ENCODE measurements around the gene ACAD8. TPM values are rescaled to one million over a fixed set of nuclear protein-coding genes. Genes with fewer than 3 reads are reported as not detected.

ACAD8 gene
- 20.0 and 20.4 TPM in 2 replicates for total RNA-seq

DNA sequence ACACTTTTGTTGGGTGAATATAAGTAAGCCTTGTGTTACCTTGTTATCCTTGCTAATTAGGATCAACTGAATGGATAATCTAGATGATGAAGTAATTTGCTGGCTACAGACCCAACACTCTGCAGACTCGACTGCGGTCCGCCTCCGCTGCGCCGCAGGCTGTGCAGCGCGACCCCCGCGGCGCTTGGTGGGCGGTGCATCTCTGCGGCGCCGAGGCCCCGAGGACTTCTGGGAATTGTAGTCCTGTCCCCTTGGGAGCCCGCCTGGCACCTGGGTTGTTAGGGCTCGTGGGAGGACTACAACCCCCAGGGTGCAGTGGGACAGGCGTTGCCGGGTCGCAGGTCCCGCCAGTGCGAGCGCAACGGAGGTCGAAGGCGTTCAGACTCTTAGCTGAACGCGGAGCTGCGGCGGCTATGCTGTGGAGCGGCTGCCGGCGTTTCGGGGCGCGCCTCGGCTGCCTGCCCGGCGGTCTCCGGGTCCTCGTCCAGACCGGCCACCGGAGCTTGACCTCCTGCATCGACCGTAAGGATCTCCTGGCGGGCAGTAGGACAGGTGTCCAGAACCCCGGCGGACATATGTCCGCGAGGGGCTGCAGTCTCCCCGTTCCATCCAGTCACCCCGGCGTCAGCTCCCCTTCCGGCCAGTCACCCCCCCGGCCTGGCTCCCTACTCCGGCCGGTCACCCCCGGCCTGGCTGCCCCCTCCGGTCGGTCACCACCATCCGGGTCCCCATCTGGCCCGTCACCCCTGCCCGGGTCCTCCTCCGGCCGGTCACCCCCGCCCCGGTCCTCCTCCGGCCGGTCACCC, at the start of gene ACAD8, which contains the start of gene THYN1:
Gene ACAD8 (plus strand): TSS at position 381 of the 806 bp plus-strand sequence. CDS start 33 bp downstream, at position 414.
Gene THYN1 (minus strand): TSS at position 165 of the 806 bp plus-strand sequence. CDS start 470 bp downstream, outside the sequence.
- H3K27me3 ChIP-seq (ENCODE audit: control insufficient read depth, insufficient read depth, low read length) = no peaks in the 10 kb centered on the region
- H3K4me3 ChIP-seq (ENCODE audit: low read depth, low read length) = peak within 1 kb of the TSS; percentile 78
- no peaks in the 10 kb centered on the region for H3K36me3 ChIP-seq (ENCODE audit: control insufficient read depth, insufficient read depth, low read length)
- DNase-seq (ENCODE audit: low read depth) = peak; percentile 85
- TF ChIP-seq, protein P1, sequence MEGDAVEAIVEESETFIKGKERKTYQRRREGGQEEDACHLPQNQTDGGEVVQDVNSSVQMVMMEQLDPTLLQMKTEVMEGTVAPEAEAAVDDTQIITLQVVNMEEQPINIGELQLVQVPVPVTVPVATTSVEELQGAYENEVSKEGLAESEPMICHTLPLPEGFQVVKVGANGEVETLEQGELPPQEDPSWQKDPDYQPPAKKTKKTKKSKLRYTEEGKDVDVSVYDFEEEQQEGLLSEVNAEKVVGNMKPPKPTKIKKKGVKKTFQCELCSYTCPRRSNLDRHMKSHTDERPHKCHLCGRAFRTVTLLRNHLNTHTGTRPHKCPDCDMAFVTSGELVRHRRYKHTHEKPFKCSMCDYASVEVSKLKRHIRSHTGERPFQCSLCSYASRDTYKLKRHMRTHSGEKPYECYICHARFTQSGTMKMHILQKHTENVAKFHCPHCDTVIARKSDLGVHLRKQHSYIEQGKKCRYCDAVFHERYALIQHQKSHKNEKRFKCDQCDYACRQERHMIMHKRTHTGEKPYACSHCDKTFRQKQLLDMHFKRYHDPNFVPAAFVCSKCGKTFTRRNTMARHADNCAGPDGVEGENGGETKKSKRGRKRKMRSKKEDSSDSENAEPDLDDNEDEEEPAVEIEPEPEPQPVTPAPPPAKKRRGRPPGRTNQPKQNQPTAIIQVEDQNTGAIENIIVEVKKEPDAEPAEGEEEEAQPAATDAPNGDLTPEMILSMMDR (IDR thresholded peaks at IDR 0.05; ENCODE audit: insufficient read depth, low read length, poor library complexity, severe bottlenecking) = no peak

DNA sequence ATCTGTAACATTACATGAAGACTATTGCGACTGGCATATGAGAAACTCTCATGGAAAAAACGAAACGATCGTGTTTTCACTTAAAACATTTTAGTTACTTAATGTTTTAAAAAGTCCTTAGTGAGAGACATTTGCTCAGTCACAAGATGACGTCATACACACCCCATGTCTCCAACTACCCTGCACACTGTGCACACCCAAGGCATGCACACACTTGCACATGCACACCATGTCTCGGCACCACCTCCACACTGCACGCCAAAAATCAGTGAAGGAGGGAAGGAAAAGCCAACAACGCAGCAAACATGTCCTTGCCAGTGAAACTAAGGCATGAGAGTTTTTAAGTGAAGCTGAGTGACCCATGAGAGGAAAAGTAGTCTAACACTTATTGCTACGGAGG, 47.6 kb upstream of the ACAD8 start:
- no peak for DNase-seq (ENCODE audit: low read depth)
- H3K36me3 ChIP-seq (ENCODE audit: control insufficient read depth, insufficient read depth, low read length) = peaks cover 1% of the 10 kb centered on the region

DNA sequence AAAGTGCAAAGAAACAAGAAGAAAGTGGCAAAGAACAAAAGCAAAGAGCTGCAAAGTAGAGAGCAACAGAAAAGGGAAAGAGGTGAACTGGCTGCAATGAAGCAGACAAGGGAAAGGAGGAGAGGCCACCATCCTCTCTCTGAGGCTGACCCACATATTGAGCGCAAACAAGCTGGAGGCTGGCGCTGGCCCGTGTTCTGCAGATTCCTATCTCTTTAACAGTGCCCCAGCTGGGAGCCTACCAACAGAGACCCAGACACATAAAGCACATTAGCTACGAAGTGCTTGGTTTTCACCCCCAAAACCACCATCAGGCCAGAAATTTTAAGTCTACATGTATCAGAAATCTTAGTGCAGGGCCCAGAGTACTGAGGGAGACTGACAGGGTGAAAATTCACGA, 47.2 kb upstream of the ACAD8 start:
- TF ChIP-seq, protein P1 (IDR thresholded peaks at IDR 0.05; ENCODE audit: insufficient read depth, low read length, poor library complexity, severe bottlenecking) = no peak
- Histone ChIP-seq H3K27me3 (ENCODE audit: control insufficient read depth, insufficient read depth, low read length) (no peaks in the 10 kb centered on the region), H3K4me3 (ENCODE audit: low read depth, low read length) (no peak overlapping the region), H3K36me3 (ENCODE audit: control insufficient read depth, insufficient read depth, low read length) (peaks cover 1% of the 10 kb centered on the region)
- DNase-seq (ENCODE audit: low read depth) = no peak

More for the DNA sequence above, 47.6 kb upstream of the ACAD8 start:
- H3K4me3 ChIP-seq (ENCODE audit: low read depth, low read length) = no peak overlapping the region
- H3K27me3 ChIP-seq (ENCODE audit: control insufficient read depth, insufficient read depth, low read length) = no peaks in the 10 kb centered on the region
- TF ChIP-seq, protein P1 (IDR thresholded peaks at IDR 0.05; ENCODE audit: insufficient read depth, low read length, poor library complexity, severe bottlenecking) = no peak

DNA sequence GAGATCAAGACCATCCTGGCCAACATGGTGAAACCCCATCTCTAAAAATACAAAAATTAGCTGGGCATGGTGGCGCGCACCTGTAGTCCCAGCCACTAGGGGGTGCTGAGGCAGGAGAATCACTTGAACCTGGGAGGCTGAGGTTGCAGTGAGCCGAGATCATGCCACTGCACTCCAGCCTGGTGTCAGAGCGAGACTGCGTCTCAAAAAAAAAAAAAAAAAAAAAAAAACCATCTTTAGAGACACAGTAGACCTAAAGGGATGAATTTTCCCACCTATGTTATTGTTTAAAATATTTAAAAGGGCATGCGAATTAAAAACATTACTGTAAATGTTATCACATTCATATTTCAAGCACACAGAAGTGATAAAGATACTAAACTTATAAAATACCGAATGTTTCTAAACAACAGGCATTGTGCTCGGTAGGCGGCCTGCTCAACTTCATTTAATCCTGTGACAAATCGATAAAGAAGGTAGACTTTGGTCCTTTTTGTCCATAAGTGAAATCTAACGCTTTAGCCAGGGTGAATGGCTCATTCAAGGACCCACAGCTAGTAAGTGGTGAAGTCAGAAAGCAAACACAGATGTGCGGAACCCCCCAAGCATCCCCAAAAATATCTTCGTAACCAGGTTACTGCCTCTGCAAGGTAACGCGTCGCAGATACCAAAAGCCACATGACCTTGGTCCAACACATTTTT, 45.7 kb upstream of the ACAD8 start:
- no peak for DNase-seq (ENCODE audit: low read depth)
- H3K27me3 ChIP-seq (ENCODE audit: control insufficient read depth, insufficient read depth, low read length) = no peaks in the 10 kb centered on the region
- H3K36me3 ChIP-seq (ENCODE audit: control insufficient read depth, insufficient read depth, low read length) = peaks cover 1% of the 10 kb centered on the region
- H3K4me3 ChIP-seq (ENCODE audit: low read depth, low read length) = no peak overlapping the region
- TF ChIP-seq, protein P1 (IDR thresholded peaks at IDR 0.05; ENCODE audit: insufficient read depth, low read length, poor library complexity, severe bottlenecking) = peak; percentile 65

DNA sequence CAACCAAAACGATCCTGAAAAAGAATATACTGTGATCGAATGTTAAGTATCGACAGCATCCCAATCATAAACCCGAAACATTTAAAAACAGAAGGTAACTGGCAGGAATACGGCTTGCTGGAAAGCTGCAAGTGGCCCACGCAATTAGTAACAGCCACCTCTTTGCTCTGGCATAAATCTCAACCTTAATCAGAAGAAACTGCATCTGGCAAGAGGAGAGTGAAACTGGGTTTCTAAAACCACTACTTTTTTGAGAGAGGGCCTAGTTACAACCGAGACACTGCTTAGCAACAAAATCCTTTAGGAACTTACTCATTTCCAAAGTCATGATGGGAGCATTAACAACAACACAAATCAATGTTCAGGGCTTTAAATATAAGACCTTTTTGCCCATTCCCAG, 37.5 kb upstream of the ACAD8 start:
- DNase-seq (ENCODE audit: low read depth) = no peak
- no peak overlapping the region for H3K4me3 ChIP-seq (ENCODE audit: low read depth, low read length)
- H3K27me3 ChIP-seq (ENCODE audit: control insufficient read depth, insufficient read depth, low read length) = no peaks in the 10 kb centered on the region
- TF ChIP-seq, protein P1 (IDR thresholded peaks at IDR 0.05; ENCODE audit: insufficient read depth, low read length, poor library complexity, severe bottlenecking) = no peak
- H3K36me3 ChIP-seq (ENCODE audit: control insufficient read depth, insufficient read depth, low read length) = no peaks in the 10 kb centered on the region
